GM19238 (cell line): ENCODE data around the gene FOXL1.
A peak's percentile ranks its signal among the peaks of the same experiment; 100 is the strongest.

ENCODE experiments used
- DNase-seq: peaks from one replicate; pipeline ENCODE4 v3.0.0; 2011; ENCODE audit warnings: low spot score; ENCODE audit not compliant: insufficient read length

Gene FOXL1

DNA sequence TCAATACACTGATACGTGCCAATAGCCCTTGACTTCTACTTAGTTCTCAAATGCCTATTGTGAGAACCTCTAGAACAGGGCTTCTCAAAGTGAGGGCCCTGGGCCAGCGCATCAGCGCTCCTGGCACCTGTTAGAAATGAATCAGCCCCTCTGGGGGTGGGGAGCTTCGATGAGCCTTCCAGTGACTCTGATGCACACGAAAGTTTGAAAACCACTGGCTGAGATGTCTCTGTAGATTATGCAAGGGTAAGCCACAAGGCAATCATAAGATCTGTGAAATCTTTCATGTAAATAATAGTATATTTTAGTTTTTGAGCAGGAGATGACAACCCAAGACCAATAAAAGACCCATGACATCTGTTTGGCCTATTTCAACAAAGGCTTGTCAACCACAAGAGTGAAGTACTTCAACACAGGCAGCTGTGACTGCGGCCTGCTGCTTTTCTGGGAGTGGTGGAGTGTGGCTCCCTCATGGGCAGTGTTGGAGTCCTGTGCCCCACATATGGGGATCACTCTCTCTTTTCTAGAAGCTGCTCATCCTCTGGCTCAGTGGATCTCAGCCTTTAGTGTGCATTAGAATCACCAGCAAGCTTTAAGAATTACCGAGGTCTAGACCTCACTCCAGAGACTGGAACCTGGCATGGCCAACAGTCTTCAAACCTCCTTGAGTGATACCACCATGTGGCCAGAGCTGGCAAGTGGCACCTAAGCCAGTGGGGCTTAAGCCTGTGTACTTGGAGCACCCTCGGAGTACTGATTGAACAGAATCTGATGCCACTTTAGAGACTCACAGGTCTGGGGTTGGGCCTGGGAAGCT is 29.1 kb upstream of the FOXL1 start:
- DNase-seq = no peak

DNA sequence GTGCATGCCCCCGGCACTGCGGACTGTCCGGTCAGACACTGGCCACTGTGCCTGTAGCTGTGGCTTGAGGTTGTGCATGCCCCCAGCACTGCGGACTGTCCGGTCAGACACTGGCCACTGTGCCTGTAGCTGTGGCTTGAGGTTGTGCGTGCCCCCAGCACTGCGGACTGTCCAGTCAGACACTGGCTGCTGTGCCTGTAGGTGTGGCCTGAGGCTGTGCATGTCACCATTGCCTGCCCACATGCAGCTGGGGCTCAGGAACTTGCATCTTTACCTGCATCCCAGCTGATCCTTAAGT is 28.5 kb upstream of the FOXL1 start:
- DNase-seq = no peak

DNA sequence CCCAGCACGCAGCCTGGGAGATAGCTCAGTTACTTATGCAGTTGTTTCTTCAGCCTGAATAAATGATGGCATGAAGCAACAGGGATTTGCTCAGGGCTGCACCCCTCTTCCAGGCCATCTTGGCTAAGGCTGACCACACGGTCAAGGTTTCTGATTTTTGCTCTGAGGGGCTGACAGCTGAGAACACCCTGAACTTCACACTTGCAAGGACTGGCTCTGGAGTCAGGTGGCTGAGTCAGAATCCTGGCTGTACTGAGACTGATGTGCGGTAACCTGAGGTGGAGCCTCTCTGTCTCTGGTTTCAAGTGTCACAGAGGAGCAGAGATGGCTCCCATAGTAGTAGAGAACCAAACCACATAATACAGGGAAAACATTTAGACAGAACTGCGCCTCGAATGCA is 28.1 kb upstream of the FOXL1 start:
- DNase-seq = no peak

DNA sequence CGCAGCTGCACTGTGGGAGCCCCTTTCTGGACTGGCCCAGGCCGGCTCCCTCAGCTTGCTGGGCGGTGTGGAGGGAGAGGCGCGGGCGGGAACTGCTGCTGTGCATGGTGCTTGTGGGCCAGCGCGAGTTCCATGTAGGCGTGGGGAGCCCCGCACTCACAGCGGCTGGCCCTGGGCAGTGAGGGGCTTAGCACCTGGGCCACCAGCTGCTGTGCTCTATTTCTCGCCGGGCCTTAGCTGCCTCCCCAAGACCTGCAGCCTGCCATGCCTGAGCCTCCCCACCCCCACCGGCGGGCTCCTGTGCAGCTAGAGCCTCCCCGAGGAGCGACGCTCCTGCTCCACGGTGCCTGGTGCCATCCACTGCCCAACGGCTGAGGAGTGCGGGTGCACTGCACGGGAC is 25.0 kb upstream of the FOXL1 start:
- no peak for DNase-seq

DNA sequence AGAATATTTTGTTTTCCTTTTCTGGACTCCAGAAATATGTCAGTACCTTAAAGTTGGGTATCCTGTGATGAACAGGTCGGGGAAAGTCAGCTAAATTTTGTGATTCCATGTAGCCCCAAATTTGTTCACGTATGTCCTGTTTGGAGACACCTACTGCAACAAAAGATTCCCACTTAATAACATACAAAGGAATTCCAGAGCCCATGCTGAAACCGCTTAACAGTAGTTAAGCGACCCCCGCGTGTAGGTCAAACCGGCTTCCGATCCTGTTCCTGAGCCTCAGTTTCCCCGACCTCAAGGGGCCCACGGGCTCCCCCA is 23.8 kb upstream of the FOXL1 start:
- no peak for DNase-seq

DNA sequence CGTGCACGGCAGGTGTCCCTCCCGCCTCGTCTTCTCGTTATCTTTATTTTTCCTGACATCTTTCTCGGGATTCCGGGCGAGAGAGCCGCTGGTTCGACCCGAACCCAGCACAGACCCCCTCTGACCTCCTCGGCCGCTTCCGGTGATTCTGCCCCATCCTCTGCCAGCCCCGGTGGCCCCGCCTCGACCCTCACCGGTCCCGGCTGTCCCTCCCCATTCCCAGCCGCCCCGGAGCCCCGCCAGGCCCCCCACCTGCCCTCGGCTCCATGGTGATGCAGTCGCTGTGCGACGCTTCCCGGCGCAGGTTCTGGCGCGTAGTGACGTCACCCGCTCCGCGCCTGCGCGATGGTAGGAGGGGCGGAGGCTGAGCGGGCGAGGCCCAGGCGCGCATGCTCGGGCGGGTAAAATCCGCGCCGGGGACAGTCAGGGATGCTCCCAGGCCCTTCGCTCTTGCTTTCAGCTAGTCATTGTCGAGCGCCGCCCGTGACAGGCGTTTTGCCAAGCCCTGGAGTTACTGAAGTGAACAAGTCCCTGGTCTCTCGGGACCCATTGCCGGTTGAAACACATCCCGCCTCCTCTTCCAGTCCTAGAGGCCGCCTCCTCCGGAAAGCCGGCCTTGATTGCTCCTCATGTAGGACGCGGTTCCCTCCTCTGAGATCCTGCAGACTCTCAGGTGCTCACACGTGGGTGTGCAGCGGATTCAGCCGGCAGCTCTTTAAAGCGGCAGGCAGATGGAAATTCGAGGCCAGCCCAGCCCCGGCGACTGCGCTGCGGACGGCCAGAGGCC is 23.2 kb upstream of the FOXL1 start, which contains the start of gene MTHFSD:
TSS of gene MTHFSD (minus strand) at position 319 of the 787 bp plus-strand sequence. CDS start at position 268, 51 bp downstream.
- DNase-seq = peak; percentile 96

DNA sequence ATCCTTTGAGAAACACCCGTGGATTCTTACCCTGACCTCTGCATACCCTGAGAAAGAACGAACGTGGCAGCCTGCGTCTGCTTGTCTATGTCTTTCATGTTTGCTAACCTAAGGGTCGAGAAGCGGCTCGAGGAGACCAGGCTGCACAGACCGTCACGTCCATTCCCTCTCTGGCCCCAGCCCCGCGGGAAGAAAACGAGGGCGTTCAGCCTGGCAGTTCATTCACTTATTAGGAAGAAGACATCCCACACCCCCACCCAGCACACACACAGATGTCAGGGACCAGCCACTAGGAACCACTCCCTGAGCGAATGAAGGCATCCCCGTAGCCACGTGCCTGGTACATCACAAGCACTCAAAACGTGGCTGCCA is 22.7 kb upstream of the FOXL1 start:
- DNase-seq = no peak

DNA sequence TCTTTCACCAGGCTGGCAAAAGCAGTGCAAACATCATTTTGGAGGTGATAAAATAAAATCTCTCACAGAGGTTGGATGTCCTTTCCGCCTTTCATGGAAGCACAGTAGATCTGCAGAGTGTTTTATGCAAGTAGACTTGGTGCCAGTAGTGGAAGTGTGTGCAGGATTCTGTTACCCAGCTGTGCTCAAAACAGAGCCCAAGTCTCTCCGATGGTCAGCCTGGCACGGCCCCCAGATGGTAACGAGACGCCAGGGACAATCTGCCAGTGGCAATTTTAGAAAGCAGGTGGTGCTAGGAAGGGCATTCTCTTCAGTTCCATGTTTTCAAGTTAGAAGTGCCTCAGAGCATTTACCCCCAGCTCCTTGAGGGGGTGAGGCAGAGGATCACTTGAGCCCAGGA is 21.8 kb upstream of the FOXL1 start:
- DNase-seq = no peak

DNA sequence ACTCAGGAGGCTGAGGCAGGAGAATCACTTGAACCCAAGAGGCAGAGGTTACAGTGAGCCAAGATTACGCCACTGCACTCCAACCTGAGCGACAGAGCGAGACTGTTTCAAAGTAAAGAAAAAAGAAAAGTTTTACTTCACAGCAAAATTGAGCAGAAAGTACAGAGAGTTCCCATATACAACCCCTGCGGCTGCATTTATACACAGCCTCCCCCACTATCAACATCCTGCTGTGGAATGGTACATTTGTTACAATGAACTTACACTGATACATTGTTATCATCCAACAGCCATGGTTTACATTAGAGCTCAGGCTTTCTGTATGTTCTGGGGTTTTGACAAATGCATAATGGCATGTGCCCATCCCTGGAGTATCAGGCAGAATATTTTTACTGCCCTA is 20.8 kb upstream of the FOXL1 start:
- DNase-seq = no peak

DNA sequence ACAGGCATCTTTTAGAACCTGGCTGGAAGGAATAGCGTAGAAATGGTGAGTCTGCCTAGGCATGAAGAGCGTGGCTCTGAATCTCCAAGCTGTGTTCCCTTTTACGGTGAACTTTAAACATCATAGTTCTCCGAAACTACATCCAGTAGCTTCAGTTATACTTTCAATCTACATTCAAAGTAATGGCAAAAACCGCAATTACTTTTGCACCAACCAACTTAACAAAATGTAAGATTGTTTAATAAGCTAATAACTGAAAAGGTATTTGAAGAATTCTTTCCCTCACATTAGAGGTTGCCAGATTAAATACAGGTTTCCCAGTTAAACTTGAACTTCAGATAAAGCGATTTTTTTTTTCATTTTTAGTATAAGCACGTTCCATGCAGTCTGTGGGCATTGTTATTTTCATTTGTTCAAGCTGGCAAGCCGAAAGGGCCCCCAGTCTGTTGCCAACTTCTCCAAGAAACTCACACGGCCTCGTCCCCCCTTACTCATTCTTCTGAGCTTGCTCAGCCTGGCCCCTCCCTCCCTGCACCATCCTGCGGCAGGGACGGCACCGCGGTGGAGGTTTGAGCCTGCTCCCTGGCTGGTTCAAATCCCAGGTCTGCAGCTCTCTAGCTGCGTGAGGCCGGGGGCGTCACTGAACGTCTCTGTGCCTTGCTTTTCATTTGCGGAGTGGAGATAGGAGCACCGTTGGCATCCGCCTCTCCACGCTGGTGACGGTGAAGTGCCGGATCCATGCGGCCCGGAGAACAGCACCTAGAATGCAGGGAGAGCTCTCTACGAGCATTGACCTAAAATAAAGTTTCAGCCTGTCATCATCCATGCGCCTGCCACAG is 19.8 kb upstream of the FOXL1 start:
- DNase-seq = no peak

DNA sequence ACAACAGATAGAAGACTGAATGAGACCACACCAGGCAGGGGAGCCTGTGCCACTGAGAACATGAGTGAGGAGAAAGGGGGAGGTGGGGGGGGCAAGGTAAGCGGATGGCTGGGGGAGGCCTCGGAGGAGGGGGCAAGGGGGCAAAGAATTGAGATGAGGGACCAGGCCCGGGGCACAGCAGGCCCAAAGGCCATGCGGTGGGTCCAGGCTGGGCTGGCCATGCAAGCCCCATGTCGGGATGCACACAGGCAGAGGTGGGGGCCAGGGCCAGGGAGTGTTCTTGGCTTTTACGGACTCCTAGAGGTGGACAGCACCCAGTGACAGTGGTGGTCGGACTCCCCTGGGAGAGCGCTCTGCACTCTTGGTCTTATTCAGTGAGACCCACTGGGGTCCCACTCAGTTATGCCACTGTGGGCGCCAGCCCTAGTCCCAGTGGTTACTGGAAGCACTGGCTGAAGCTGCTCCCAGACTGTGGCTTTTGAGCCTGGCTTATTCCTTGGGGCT is 18.5 kb upstream of the FOXL1 start:
- no peak for DNase-seq

DNA sequence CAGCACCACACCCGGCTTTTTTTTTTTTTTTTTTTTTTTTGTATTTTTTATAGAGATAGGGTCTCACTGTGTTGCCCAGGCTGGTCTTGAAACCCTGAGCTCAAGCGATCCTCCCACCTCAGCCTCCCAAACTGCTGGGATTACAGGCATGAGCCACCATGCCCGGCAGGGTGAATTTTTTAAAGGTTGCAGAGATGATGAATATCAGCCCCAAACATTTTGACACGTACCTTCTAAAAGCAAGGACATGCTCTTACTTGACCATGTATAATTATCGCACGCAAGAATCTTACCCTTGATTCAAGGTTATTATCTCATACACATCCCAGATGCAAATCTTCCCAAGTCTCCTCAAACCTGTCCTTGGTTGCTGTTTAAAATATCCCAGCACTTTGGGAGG is 16.0 kb upstream of the FOXL1 start:
- no peak for DNase-seq

DNA sequence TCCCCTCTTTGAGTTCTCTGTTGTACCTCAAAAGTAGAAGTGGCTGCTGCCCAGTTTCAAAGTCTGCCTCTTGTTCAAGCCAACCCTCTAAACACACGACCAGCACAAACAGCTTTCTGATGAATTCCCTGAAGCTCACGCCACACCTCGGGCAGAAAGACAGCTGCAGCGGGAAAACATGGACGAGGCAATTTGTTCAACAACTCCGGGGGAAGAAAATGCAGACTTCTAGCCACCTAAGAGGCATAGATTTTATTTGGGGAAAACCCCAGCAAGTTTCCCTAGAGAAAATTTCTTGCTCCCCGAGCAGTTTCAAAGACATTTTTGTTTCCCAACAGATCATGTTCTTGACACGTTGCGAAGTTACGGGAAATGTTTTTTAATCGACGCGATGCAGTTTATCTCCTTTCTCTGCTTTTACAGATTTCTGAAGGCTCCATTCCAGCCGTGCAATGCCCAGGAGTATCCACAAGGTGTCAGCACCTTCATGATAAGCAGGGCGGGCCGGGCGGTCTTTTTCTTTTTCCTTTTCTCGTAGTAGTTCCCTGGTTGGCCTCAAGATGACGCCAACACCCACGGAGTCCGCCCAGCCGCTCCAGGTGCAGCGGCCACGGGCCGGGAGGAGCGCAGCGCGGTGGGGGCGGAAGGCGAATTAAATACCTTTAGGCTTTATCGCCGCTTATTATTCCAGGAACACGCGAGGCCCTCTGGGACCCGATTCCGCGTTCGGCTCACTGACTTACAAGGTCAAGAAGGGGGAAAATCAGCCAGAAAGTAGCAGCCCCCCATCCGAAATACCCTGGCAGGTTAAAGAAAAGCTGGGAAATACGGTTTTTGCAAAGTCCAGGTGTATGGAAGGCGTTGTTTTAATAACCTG is 14.6 kb upstream of the FOXL1 start:
- peak; percentile 84 for DNase-seq

DNA sequence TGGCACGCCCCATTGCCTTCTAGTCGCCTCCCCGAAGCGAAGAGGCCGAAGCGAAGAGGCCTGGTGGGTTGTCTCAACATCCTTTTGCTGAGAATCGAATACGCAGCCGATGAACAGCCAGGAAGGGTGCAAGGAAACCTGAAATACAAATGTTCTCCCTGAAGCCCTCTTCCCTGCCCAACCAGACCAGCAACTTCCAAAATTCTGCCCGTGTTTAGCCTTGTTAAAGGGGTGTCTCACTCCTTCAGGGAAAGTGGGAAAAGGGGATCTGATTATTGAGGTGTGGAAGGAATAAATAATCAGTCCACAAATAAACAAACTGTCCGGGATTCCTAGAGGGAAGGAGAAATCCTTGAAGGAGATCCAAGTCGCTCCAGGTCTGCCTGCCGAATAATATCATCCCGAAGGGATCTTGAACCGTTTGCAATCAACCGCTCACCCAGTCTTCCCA is 13.1 kb upstream of the FOXL1 start:
- DNase-seq = no peak

DNA sequence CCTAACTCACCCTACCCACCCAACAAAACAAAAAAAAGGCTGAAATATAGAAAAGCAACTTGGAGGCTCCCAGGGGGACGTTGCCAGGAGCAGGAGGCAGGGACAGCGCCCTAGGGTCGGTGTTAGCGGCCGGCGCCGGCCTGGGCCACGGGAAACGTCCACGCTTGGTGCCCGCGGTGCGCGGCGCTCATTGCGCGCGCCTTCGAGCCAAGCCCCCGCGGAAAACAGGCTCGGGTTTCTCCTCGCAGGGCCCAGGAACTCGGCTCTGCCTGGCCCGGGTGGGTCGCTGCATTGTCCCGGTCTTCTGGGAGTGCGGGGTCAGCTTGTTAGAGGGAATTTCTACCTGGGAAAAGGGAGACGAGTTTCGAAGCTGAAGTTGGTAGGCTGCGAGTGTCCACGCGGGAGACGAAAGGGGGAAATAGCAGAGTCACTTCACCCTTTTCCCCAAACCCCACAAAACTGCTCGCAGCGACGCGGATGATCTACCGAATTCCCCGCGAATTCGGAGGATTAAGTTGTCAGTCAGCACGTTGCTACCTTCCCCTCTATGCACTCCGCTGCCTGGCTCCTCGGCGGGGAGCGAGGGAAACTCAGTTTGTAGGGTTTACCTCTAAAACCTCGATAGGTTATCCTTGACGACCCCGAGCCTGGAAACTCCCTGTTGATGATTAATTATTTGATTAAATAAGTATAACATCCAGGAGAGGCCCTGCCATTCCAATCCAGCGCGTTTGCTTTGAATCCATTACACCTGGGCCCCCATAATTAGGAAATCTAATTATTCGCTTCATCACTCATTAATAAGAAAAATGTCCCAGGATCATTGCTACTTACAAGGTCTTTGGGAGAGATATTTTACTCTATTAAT is 12.5 kb upstream of the FOXL1 start:
- DNase-seq = no peak

DNA sequence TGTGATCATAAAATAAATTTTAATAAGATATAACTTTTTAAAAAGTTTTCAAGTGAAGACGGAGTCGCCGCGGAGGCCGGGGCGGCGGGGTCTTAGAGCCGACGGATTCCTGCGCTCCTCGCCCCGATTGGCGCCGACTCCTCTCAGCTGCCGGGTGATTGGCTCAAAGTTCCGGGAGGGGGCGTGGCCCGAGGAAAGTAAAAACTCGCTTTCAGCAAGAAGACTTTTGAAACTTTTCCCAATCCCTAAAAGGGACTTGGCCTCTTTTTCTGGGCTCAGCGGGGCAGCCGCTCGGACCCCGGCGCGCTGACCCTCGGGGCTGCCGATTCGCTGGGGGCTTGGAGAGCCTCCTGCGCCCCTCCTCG is 11.8 kb upstream of the FOXL1 start, which contains the start of gene FOXC2:
TSS of gene FOXC2 (plus strand) at position 229 of the 365 bp plus-strand sequence. CDS start 507 bp downstream, outside the sequence.
- DNase-seq = peak; percentile 60

DNA sequence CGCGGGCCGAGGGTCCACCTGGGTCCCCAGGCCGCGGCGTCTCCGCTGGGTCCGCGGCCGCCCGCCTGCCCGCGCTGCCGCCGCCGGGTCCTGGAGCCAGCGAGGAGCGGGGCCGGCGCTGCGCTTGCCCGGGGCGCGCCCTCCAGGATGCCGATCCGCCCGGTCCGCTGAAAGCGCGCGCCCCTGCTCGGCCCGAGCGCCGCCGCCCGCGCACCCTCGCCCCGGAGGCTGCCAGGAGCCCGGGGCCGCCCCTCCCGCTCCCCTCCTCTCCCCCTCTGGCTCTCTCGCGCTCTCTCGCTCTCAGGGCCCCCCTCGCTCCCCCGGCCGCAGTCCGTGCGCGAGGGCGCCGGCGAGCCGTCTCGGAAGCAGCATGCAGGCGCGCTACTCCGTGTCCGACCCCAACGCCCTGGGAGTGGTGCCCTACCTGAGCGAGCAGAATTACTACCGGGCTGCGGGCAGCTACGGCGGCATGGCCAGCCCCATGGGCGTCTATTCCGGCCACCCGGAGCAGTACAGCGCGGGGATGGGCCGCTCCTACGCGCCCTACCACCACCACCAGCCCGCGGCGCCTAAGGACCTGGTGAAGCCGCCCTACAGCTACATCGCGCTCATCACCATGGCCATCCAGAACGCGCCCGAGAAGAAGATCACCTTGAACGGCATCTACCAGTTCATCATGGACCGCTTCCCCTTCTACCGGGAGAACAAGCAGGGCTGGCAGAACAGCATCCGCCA is 11.2 kb upstream of the FOXL1 start:
- no peak for DNase-seq

DNA sequence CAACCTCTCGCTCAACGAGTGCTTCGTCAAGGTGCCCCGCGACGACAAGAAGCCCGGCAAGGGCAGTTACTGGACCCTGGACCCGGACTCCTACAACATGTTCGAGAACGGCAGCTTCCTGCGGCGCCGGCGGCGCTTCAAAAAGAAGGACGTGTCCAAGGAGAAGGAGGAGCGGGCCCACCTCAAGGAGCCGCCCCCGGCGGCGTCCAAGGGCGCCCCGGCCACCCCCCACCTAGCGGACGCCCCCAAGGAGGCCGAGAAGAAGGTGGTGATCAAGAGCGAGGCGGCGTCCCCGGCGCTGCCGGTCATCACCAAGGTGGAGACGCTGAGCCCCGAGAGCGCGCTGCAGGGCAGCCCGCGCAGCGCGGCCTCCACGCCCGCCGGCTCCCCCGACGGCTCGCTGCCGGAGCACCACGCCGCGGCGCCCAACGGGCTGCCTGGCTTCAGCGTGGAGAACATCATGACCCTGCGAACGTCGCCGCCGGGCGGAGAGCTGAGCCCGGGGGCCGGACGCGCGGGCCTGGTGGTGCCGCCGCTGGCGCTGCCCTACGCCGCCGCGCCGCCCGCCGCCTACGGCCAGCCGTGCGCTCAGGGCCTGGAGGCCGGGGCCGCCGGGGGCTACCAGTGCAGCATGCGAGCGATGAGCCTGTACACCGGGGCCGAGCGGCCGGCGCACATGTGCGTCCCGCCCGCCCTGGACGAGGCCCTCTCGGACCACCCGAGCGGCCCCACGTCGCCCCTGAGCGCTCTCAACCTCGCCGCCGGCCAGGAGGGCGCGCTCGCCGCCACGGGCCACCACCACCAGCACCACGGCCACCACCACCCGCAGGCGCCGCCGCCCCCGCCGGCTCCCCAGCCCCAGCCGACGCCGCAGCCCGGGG is 10.4 kb upstream of the FOXL1 start:
- DNase-seq = no peak
